Measurements from ENCODE around the gene DPP6.

Gene DPP6

DNA sequence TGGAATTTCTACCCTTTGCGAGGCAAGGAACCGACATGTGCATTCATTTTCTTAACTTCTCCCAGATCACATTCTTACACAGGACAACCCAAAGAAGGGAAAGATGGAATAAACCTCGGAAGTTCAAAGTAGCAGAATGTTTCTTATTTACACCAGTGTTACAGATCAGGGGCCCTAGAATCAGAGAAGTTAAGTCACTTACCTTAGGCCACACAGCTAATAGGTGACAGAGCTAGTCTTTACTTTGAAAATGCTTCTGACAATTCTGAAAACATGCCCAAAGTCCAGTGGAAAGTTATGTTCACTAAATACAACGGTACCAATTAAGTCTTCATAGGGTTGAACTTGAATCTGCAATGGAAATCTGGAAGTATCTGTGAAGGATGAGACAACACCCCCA is 437.7 kb downstream of the DPP6 start:
- TF ChIP-seq, protein P1, sequence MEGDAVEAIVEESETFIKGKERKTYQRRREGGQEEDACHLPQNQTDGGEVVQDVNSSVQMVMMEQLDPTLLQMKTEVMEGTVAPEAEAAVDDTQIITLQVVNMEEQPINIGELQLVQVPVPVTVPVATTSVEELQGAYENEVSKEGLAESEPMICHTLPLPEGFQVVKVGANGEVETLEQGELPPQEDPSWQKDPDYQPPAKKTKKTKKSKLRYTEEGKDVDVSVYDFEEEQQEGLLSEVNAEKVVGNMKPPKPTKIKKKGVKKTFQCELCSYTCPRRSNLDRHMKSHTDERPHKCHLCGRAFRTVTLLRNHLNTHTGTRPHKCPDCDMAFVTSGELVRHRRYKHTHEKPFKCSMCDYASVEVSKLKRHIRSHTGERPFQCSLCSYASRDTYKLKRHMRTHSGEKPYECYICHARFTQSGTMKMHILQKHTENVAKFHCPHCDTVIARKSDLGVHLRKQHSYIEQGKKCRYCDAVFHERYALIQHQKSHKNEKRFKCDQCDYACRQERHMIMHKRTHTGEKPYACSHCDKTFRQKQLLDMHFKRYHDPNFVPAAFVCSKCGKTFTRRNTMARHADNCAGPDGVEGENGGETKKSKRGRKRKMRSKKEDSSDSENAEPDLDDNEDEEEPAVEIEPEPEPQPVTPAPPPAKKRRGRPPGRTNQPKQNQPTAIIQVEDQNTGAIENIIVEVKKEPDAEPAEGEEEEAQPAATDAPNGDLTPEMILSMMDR (IDR thresholded peaks at IDR 0.05; ENCODE audit: low read depth, low read length): no peak
- DNase-seq (ENCODE audit: extremely low read depth, low read depth): no peak

DNA sequence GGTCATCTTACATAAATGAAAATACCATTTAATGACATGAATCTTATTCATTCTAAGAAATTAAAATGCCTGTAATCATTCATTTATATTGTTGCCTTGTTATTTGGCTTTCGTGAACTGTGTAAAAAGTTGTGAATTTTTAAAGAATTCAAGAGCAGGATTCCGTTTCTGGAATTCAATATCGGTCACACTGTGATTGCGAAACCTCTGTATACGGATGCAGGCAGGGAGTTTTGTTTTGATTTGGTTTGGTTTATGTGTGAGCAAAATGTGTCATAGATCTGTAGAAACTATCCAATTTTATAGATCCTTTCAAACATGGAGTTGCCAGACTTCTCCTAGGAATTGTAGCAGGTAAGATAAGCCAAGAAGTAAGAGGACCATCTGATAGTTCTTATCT is 441.4 kb downstream of the DPP6 start:
- TF ChIP-seq, protein P1 (IDR thresholded peaks at IDR 0.05; ENCODE audit: low read depth, low read length): no peak
- DNase-seq (ENCODE audit: extremely low read depth, low read depth): no peak

DNA sequence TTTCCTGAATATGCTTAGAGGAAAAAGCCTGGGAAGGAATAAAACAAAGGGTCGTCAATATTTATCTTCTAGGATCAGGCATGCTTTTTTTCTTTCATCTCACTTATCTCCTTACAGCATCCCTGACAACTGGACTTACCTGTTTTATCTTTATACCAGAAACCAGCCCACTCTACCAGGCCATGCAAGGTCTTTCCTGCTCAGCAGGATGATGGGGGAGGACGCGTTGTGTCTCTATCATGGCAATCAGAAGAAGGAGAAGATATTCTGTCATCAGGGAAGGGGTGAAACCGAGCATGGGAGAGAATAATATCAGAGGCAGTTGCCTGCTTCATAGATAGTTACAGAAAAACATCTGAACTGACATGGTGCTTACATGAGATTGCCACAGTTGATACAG is 445.6 kb downstream of the DPP6 start:
- no peak for DNase-seq (ENCODE audit: extremely low read depth, low read depth)
- TF ChIP-seq, protein P1 (IDR thresholded peaks at IDR 0.05; ENCODE audit: low read depth, low read length): no peak

DNA sequence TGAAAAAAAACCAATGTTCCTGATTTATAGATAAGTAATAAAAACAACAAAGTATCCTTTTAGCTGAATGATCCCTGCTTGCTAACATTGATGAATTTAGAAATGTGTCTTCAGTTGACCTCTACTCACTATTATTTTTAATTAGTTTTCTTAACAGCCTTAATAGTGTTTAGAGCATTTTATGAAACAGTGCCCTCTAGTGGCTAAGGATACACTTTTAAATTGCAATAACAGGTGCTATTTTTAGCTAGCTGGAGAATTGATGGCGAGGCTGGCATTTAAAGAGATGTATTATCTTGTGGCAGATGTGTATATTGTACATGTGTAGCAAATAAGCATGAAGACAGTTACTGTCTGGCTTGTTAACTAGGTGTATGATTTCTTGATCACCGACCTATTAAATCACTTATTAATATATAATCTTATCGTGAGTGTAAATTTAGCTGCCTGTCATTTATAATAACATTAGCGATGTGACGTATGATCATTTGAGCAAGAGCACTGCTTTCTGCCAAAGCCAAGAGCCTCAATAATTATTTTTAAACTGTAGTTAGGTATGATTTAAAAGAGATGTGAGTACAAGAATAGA is 451.9 kb downstream of the DPP6 start:
- TF ChIP-seq, protein P1 (IDR thresholded peaks at IDR 0.05; ENCODE audit: low read depth, low read length): peak; percentile 20
- no peak for DNase-seq (ENCODE audit: extremely low read depth, low read depth)

DNA sequence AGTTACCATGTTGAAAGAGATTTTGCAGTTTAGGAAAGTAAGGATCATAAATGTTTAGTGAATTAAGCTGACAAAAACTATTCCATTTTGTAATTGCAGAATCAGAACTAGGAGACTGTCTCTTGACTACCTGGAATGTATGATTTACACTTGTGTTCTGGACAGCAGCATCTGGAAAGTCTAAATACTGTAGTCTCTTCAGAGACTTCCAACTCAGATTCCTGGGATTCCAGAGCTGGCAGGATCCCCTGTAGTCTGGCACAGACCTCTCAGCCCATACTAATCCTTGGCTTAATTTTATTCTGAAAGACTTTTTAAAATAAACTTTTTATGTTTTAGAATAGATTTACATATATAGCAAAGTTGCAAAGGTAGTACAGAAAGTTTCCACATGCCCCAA is 452.7 kb downstream of the DPP6 start:
- TF ChIP-seq, protein P1 (IDR thresholded peaks at IDR 0.05; ENCODE audit: low read depth, low read length): no peak
- no peak for DNase-seq (ENCODE audit: extremely low read depth, low read depth)

DNA sequence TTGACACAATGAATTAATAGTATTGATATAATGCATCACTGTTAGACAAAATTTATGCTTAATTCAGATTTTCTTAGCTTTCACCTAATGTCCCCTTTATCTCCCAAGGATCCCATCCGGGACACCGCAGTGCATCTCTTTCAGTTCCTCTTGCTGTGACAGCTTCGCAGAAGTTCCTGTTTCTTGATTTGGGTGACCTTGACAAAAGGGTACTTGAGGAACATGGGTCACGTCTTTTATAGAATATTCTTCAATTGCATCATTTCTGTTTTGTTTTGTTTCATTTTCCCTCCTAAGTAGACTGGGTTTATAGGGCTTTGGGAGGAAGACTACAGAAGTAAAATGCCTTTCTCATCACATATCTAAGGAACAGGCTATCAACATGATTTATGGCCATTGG is 453.2 kb downstream of the DPP6 start:
- no peak for DNase-seq (ENCODE audit: extremely low read depth, low read depth)
- TF ChIP-seq, protein P1 (IDR thresholded peaks at IDR 0.05; ENCODE audit: low read depth, low read length): no peak

DNA sequence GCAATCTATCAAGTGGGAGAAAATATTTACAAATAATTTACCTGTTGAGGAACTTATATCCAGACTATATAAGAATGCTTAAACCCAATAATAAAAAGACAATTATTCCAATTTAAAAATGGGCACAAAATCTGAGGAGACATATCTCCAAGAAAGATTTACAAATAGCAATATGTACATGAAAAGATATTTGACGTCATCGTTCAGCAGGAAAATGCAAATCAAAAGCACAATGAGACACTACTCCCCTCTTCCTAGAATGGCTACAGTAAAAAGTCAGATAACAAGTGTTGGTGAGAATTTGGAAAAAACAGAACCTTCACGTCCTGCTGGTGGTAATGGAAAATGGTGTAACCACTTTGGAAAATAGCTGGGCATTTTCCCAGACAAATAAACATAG is 457.0 kb downstream of the DPP6 start:
- TF ChIP-seq, protein P1 (IDR thresholded peaks at IDR 0.05; ENCODE audit: low read depth, low read length): no peak
- no peak for DNase-seq (ENCODE audit: extremely low read depth, low read depth)
